NCI-H1436 treated with DMSO at 0.1 percent for 48 hours (cell line): ENCODE measurements around the gene ULK1.
"Not testable (repeated sequence)": the region's sequence is repeated elsewhere in the genome, so short reads cannot be mapped to it uniquely, and the experiment has no call there.

Experiments
- DNase-seq: peaks from one replicate; lab custom pipeline; 2025; lab: John Stamatoyannopoulos, UW

The ULK1 gene

DNA sequence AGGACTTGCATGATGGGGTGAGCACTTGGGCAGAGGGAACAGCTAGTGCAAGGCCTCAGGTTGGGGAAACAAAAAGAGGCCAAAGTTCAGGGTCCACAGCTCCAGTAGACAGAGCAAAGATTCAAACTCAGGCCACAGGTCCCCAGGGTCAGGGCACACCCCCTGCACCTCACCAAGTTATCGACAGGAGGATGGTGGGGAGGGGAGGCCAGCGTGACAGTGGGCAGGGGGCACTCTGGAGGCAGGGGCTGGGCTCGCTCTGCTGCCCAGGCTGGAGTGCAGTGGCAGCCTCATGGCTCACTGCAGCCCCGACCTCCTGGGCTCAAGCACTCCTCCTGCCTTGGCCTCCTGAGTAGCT lies 32.4 kb upstream of the ULK1 start:
- no peak for DNase-seq

DNA sequence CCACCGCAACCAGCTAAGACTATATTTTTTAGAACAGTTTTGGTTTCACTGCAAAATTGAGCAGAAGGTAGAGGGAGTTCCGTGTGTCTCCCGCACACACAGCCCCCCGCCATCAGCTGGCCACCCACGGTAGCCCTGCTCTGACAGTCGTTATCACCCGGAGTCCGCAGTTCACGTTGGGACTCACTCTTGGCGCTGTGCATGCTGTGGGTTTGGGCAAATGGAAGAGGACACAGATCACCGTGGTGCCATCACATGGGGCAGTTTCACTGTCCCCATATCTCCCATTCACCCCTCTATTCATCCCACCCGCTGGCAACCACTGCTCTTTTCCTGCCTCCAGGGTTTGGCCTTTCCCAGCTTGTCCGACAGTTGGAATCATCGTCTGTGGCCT lies 31.8 kb upstream of the ULK1 start:
- DNase-seq: no peak

- DNase-seq: no peak
Observed at GRCh38 chr12:131862994-131863710, 31.3 kb upstream of the ULK1 start.

DNA sequence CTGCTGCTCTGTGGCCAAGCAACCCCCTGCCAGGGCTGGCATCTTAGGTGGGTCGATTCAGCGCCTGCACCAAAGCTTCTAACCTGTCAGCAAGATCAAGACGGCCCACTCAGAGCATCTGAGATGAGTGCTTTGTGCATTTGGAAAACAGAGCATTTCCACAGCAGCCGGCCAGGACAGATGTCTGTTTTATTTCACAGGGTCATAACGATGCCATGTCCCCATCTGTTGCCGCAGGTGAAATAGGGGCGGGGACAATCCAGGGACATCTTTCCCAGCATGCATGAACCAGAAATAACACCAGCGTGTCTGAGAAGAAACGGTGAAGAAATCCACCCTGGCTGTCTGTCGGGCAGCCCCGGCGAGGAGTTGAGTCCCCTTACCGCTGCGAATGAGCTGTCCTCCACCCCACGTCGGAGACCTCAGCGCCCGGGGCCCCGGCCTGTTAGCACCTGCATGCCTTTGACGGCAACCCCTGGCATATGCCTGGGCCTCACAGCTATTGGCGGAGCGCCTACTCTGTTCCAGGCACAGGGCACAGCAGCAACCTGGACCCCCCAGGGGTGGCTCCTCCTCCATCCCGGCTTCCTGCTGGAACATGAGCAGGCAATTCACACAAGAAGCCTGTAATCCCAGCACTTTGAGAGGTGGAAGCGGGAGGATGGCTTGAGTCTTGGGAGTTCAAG lies 30.6 kb upstream of the ULK1 start:
- no peak for DNase-seq

GRCh38 chr12:131864469-131864868 lies 30.0 kb upstream of the ULK1 start:
- no peak for DNase-seq

GRCh38 chr12:131865180-131865875 lies 29.1 kb upstream of the ULK1 start:
- DNase-seq: no peak

GRCh38 chr12:131867471-131867870 lies 27.0 kb upstream of the ULK1 start:
- DNase-seq: no peak

GRCh38 chr12:131867891-131868675 lies 26.3 kb upstream of the ULK1 start:
- no peak for DNase-seq

GRCh38 chr12:131869871-131870418 lies 24.5 kb upstream of the ULK1 start:
- DNase-seq: no peak

GRCh38 chr12:131871677-131872076 lies 22.7 kb upstream of the ULK1 start:
- no peak for DNase-seq

- no peak for DNase-seq
Observed at GRCh38 chr12:131872154-131873051, 22.0 kb upstream of the ULK1 start.

- DNase-seq: no peak
Observed at GRCh38 chr12:131873293-131873692, 21.1 kb upstream of the ULK1 start.

DNA sequence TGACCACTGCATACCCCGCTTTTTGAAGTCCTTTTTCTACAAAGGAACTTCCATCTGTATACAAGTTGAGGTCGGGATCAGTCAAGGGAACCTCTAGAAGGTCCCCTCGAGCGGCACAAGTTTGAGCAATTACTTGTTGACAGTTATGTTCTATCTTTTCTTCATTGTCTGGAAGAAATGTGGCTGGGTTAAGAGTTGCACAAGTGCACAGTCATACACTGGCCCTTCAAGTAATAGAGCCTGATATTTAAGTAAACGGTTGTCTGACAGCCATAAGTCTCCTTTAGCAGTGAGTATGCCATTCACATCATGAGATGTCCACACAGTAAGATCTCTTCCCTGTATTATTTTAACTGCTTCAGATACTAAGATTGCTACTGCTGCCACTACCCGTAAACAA lies 19.4 kb upstream of the ULK1 start:
- not testable (repeated sequence) for DNase-seq

GRCh38 chr12:131877216-131877615 lies 17.2 kb upstream of the ULK1 start:
- DNase-seq: not testable (repeated sequence)

DNA sequence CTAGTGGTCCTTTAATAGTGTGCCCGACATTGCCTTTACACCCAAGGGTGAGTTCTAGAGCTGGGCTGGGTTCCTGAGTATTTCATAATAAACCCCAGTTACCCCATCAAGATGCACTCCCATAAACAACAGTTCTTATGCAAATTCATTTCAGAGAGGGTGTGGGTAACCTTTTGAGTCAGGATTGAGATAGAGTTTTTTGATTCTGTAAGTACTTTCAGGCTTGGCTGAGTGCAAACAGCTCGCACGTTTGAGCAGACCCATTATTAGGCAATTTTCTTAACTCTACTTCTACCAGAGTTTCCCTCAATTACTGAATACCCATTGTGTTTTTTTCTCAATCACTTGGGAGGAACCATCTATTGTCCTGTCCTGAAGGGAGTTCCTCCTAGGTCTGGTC lies 16.0 kb upstream of the ULK1 start:
- DNase-seq: not testable (repeated sequence)

DNA sequence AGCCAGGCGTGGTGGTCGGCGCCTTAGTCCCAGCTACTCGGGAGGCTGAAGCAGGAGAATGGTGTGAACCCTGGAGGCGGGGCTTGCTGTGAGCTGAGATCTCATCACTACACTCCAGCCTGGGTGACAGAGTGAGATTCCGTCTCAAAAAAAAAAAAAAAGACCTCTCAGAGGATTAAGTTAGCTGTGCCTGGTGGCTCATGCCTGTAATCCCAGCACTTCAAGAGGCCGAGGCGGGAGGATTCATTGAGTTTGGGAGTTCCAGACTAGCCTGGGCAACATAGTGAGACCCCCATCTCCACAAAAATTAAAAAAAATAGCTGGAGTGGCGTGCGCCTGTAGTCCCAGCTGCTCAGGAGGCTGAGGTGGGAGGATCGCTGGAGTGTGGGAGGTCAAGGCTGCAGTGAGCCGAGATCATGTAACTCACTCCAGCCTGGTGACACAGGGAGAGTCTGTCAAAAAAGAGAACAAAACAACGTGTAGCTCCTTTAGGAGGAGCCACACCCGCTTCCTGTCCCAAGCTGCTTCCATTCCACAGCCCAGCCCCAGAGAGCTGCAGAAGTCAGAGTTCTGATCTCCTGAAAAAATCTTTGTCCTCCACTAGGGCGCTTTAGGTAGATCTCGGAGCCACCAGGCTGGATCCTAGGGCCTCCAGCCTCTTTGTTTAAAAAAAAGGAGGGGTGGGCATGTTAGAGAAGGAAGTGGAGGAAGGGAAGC lies 11.5 kb upstream of the ULK1 start:
- no peak for DNase-seq

DNA sequence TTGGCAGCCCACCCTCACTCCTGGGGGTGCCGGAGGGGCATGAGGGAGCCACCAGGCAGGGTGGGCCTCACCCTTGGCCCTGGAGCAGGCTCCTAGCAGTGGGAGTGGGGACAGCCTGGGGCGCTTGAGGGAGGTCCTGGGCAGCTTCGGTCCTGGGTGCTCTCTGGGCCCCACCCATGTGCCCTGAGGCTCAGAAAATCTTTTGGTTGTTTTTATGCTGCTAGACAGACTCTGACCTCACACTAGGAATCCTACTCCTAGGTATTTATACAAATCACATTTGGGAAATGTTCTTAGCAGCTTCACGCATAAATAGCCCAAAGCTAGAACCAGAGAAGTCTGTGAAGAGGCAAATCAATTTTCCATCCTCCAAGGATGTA lies 10.9 kb upstream of the ULK1 start:
- no peak for DNase-seq

- not testable (repeated sequence) for DNase-seq
Observed at GRCh38 chr12:131885076-131885475, 9.3 kb upstream of the ULK1 start.

DNA sequence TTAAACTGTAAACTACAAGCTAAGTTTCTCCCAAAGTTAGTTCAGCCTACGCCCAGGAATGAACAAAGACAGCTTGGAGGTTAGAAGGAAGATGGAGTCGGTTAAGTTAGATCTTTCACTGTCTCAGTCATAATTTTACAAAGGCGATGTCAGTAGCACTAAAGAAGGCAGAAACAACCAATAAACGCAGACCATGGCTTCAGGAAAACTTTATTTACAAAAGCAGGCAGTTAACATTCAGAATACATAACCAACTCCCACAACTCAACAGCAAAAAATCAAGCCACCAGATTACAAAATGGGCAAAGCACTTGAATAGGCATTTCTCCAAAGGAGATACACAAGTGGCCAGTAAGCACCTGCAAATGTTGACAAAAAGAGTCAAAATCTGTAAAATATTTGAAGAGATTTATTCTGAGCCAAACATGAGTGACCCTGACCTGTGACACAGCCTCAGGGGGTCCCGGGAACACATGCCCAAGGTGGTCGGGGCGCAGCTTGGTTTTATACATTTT lies 8.8 kb upstream of the ULK1 start:
- DNase-seq: no peak

- not testable (repeated sequence) for DNase-seq
Observed at GRCh38 chr12:131891722-131892121, 2.7 kb upstream of the ULK1 start.
